ENCODE measurements around the gene ELAVL1. TPM values are rescaled to one million over a fixed set of nuclear protein-coding genes. Genes with fewer than 3 reads are reported as not detected.
A peak's percentile ranks its signal among the peaks of the same experiment; 100 is the strongest.

Gene ELAVL1
- total RNA-seq, 6 experiments from 2014 or later, result 105 to 127 (median 115) TPM

DNA sequence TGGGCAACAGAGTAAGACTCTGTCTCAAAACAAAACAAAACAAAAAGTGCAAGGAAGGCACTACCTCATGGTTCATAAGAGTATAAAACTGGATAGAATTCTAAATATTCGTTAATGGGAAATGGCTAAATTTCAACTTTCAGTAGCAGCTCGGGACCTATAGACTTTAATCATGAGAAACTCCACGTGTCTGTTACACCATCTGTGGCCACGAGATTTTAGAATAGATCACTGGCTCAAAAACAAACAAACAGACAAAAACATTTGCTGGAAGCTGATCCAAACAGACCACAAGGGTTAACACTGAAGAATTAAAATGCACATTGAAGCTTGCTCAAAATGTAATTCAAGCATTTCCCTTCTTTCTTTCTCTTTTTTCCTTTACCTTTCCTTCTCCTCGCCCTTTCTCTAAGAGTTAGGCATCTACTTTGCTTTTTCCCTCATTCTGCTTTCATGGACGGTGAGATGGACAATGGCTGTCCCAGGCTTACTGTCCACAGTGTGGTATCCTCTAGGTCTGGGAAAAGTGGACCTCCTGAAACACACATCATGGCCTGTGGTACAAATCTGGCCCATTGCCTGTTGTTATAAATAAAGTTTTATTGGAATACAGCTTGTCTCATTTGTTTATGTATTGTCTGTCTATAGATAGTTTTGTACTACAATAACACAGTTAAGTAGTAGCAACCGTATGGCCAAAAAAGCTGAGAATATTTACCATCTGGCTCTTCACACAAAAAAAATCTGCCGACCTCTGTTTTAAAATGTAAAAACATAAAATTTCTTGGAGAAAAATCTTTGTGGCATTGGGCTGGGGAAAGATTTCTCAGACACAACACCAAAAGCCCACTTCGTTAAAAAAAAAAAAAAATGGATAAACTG, 10.3 kb downstream of the ELAVL1 start:
- peaks cover 46% of the 10 kb centered on the region for H3K4me1 Mint-ChIP-seq (ENCODE audit: low read depth)
- peaks cover 4% of the 10 kb centered on the region; the same call in 1 of the 2 replicates for H3K36me3 Mint-ChIP-seq (ENCODE audit: low read depth)
- TF ChIP-seq, protein P1, sequence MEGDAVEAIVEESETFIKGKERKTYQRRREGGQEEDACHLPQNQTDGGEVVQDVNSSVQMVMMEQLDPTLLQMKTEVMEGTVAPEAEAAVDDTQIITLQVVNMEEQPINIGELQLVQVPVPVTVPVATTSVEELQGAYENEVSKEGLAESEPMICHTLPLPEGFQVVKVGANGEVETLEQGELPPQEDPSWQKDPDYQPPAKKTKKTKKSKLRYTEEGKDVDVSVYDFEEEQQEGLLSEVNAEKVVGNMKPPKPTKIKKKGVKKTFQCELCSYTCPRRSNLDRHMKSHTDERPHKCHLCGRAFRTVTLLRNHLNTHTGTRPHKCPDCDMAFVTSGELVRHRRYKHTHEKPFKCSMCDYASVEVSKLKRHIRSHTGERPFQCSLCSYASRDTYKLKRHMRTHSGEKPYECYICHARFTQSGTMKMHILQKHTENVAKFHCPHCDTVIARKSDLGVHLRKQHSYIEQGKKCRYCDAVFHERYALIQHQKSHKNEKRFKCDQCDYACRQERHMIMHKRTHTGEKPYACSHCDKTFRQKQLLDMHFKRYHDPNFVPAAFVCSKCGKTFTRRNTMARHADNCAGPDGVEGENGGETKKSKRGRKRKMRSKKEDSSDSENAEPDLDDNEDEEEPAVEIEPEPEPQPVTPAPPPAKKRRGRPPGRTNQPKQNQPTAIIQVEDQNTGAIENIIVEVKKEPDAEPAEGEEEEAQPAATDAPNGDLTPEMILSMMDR (IDR thresholded peaks at IDR 0.05), result no peak
- H3K27me3 Mint-ChIP-seq (ENCODE audit: insufficient read depth), result no peaks in the 10 kb centered on the region
- no peak for DNase-seq
- H3K27ac Mint-ChIP-seq, result no peak overlapping the region
- H3K4me3 Mint-ChIP-seq, result no peak overlapping the region
- no peaks in the 10 kb centered on the region for H3K9me3 Mint-ChIP-seq

DNA sequence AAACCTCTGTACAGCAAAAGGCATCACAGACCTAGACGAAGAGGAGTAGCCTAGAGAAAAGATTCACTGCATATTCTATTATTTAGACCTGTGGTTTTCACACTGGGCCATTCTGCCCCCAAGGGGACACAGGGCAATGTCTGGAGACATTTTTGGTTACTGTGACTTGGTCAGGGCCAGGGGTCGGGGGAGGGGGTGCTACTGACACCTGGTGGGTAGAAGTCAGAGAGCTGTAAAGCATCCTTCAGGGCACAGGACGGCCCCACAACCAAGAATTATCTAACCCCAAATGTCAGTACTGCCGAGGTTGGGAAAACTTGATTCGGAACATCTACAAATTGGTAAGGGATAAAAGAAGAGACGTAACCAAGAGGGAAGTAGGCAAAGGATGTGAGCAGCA, 11.3 kb downstream of the ELAVL1 start:
- TF ChIP-seq, protein P1 (IDR thresholded peaks at IDR 0.05), result no peak; the same call in 1 of the 2 replicates
- Mint-ChIP-seq H3K27me3 (ENCODE audit: insufficient read depth) (no peaks in the 10 kb centered on the region), H3K27ac (no peak overlapping the region), H3K36me3 (ENCODE audit: low read depth) (peaks cover 4% of the 10 kb centered on the region; the same call in 1 of the 2 replicates), H3K9me3 (no peaks in the 10 kb centered on the region), H3K4me1 (ENCODE audit: low read depth) (peaks cover 54% of the 10 kb centered on the region), H3K4me3 (no peak overlapping the region)
- DNase-seq, result no peak

DNA sequence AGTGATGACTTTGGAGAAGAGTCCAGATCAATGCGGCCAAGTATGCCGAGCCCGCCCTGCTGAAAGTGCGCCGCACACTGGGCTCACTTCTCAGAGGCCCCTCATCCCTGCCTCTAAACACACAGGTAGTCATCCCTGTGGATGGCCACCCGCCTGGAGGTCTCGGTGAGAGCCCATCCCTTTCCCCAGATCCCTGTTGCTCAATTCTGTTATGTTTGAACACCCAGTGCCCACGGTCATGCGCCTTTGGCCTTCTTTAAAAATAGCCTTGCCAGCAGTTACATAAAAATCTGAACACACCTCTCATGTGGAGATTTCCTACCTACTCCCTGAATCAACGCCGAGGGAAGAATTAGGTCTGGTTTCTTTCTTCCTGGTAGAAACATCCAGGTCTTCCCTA, 11.9 kb downstream of the ELAVL1 start:
- H3K4me3 Mint-ChIP-seq, result no peak overlapping the region

DNA sequence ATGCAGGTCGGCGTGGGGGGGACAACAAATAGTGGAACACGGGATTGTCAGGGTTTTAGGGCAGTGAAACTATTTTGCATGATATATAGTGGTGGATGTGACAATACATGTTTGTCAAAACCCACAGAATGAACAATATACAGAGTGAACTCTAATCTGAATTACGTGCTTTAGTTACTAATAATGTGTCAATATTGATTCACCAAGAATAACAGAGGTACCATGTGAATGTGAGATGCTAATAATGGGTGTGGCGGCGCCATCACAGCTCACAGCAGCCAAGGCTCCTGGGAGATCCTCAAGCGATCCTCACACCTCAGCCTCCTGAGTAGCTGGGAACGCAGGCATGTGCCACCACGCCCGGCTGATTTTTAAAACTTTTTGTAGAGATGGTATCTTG, 12.9 kb downstream of the ELAVL1 start:
- H3K4me1 Mint-ChIP-seq (ENCODE audit: low read depth), result peaks cover 59% of the 10 kb centered on the region
- no peak overlapping the region for H3K27ac Mint-ChIP-seq
- no peaks in the 10 kb centered on the region for H3K27me3 Mint-ChIP-seq (ENCODE audit: insufficient read depth)
- DNase-seq, result no peak
- no peak overlapping the region for H3K4me3 Mint-ChIP-seq
- peaks cover 15% of the 10 kb centered on the region for H3K36me3 Mint-ChIP-seq (ENCODE audit: low read depth)
- H3K9me3 Mint-ChIP-seq, result no peaks in the 10 kb centered on the region
- TF ChIP-seq, protein P1 (IDR thresholded peaks at IDR 0.05), result no peak

More for the DNA sequence above, 11.9 kb downstream of the ELAVL1 start:
- no peaks in the 10 kb centered on the region for H3K9me3 Mint-ChIP-seq
- DNase-seq, result no peak
- H3K27ac Mint-ChIP-seq, result peak overlapping the region; percentile 3; the same call in 1 of the 2 replicates
- TF ChIP-seq, protein P1 (IDR thresholded peaks at IDR 0.05), result no peak
- H3K4me1 Mint-ChIP-seq (ENCODE audit: low read depth), result peaks cover 57% of the 10 kb centered on the region
- peaks cover 6% of the 10 kb centered on the region; the same call in 1 of the 2 replicates for H3K36me3 Mint-ChIP-seq (ENCODE audit: low read depth)
- no peaks in the 10 kb centered on the region for H3K27me3 Mint-ChIP-seq (ENCODE audit: insufficient read depth)

DNA sequence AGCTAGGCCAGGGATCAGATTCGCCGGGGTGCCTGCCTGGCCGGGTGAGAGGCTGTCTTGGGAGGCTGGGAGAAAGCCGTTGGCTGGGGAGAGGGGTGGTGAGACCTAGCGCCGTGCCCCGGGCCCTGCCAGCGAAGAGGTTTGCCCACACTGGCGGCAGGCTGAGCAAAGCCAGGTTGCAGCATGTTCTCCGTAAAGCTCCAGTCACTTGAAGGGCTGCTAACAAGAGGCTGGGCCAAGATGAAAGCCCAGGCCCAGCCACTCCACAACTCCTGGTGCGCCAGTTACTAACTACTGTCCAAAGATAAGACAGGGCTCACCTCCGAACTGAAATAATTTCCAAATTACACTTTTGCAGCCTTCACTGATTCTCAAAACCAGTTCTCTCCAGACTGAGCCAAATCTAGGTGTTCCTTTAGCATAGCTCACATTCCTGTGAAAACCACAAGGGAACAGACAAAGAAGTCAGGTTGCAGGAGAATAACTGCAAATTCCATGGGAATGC, 16.3 kb downstream of the ELAVL1 start:
- DNase-seq, result no peak
- TF ChIP-seq, protein P1 (IDR thresholded peaks at IDR 0.05), result no peak
- Mint-ChIP-seq H3K36me3 (ENCODE audit: low read depth) (peaks cover 19% of the 10 kb centered on the region), H3K4me1 (ENCODE audit: low read depth) (peaks cover 49% of the 10 kb centered on the region), H3K9me3 (no peaks in the 10 kb centered on the region), H3K27me3 (ENCODE audit: insufficient read depth) (peaks cover 3% of the 10 kb centered on the region; the same call in 1 of the 2 replicates), H3K4me3 (no peak overlapping the region), H3K27ac (peak overlapping the region; percentile 38; the same call in 1 of the 2 replicates)
